ENCODE results near the gene PTPRT.

DNA sequence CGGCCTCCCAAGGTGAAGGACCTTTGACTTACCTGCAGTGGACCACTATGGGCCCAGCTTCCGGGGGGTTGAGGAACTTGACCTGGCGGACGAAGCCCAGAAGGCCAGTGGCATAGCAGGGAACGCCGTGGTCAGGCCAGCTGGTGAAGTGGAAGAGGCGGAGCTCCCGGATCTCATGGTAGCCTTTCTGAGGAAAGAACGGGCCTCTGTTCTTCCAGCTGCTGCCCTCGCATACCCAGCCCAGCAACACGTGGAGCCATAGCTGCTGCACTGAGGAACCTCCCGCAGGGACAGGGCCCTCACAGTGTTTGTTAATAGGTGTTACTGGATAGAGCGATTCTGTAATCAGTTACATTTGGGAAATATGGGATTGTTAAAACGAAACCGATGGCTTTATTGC, 1079.4 kb downstream of the PTPRT start:
- no peak for TF ChIP-seq POLR2AphosphoS5 (IDR thresholded peaks at IDR 0.05; ENCODE audit: low read depth)
- TF ChIP-seq, protein P1, sequence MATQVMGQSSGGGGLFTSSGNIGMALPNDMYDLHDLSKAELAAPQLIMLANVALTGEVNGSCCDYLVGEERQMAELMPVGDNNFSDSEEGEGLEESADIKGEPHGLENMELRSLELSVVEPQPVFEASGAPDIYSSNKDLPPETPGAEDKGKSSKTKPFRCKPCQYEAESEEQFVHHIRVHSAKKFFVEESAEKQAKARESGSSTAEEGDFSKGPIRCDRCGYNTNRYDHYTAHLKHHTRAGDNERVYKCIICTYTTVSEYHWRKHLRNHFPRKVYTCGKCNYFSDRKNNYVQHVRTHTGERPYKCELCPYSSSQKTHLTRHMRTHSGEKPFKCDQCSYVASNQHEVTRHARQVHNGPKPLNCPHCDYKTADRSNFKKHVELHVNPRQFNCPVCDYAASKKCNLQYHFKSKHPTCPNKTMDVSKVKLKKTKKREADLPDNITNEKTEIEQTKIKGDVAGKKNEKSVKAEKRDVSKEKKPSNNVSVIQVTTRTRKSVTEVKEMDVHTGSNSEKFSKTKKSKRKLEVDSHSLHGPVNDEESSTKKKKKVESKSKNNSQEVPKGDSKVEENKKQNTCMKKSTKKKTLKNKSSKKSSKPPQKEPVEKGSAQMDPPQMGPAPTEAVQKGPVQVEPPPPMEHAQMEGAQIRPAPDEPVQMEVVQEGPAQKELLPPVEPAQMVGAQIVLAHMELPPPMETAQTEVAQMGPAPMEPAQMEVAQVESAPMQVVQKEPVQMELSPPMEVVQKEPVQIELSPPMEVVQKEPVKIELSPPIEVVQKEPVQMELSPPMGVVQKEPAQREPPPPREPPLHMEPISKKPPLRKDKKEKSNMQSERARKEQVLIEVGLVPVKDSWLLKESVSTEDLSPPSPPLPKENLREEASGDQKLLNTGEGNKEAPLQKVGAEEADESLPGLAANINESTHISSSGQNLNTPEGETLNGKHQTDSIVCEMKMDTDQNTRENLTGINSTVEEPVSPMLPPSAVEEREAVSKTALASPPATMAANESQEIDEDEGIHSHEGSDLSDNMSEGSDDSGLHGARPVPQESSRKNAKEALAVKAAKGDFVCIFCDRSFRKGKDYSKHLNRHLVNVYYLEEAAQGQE (IDR thresholded peaks at IDR 0.05; ENCODE audit: unreplicated experiment), result no peak
- TF ChIP-seq, protein P2, sequence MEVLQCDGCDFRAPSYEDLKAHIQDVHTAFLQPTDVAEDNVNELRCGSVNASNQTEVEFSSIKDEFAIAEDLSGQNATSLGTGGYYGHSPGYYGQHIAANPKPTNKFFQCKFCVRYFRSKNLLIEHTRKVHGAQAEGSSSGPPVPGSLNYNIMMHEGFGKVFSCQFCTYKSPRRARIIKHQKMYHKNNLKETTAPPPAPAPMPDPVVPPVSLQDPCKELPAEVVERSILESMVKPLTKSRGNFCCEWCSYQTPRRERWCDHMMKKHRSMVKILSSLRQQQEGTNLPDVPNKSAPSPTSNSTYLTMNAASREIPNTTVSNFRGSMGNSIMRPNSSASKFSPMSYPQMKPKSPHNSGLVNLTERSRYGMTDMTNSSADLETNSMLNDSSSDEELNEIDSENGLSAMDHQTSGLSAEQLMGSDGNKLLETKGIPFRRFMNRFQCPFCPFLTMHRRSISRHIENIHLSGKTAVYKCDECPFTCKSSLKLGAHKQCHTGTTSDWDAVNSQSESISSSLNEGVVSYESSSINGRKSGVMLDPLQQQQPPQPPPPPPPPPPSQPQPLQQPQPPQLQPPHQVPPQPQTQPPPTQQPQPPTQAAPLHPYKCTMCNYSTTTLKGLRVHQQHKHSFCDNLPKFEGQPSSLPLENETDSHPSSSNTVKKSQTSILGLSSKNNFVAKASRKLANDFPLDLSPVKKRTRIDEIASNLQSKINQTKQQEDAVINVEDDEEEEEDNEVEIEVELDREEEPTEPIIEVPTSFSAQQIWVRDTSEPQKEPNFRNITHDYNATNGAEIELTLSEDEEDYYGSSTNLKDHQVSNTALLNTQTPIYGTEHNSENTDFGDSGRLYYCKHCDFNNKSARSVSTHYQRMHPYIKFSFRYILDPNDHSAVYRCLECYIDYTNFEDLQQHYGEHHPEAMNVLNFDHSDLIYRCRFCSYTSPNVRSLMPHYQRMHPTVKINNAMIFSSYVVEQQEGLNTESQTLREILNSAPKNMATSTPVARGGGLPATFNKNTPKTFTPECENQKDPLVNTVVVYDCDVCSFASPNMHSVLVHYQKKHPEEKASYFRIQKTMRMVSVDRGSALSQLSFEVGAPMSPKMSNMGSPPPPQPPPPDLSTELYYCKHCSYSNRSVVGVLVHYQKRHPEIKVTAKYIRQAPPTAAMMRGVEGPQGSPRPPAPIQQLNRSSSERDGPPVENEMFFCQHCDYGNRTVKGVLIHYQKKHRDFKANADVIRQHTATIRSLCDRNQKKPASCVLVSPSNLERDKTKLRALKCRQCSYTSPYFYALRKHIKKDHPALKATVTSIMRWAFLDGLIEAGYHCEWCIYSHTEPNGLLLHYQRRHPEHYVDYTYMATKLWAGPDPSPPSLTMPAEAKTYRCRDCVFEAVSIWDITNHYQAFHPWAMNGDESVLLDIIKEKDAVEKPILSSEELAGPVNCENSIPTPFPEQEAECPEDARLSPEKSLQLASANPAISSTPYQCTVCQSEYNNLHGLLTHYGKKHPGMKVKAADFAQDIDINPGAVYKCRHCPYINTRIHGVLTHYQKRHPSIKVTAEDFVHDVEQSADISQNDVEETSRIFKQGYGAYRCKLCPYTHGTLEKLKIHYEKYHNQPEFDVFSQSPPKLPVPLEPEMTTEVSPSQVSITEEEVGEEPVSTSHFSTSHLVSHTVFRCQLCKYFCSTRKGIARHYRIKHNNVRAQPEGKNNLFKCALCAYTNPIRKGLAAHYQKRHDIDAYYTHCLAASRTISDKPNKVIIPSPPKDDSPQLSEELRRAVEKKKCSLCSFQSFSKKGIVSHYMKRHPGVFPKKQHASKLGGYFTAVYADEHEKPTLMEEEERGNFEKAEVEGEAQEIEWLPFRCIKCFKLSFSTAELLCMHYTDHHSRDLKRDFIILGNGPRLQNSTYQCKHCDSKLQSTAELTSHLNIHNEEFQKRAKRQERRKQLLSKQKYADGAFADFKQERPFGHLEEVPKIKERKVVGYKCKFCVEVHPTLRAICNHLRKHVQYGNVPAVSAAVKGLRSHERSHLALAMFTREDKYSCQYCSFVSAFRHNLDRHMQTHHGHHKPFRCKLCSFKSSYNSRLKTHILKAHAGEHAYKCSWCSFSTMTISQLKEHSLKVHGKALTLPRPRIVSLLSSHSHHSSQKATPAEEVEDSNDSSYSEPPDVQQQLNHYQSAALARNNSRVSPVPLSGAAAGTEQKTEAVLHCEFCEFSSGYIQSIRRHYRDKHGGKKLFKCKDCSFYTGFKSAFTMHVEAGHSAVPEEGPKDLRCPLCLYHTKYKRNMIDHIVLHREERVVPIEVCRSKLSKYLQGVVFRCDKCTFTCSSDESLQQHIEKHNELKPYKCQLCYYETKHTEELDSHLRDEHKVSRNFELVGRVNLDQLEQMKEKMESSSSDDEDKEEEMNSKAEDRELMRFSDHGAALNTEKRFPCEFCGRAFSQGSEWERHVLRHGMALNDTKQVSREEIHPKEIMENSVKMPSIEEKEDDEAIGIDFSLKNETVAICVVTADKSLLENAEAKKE (CRISPR knock-in tag; IDR thresholded peaks at IDR 0.05), result no peak
- no peak for TF ChIP-seq CTCF (conservative IDR thresholded peaks at IDR 0.05; ENCODE audit: low read depth in 2 of 2)
- no peak for TF ChIP-seq EZH2phosphoT487 (IDR thresholded peaks at IDR 0.05; ENCODE audit: unreplicated experiment)
- TF ChIP-seq EZH2 (IDR thresholded peaks at IDR 0.05; ENCODE audit: low read depth, unreplicated experiment), result no peak
